ENCODE results near the gene RNF180. TPM values are rescaled to one million over a fixed set of nuclear protein-coding genes. Genes with fewer than 3 reads are reported as not detected.
"Not testable (repeated sequence)": the region's sequence is repeated elsewhere in the genome, so short reads cannot be mapped to it uniquely, and the experiment has no call there.

RNF180 gene
- total RNA-seq, 1 donor from 2014 or later: 11.2 TPM

- Mint-ChIP-seq H3K4me1 (ENCODE audit: low read depth) (no peaks in the 10 kb centered on the region), H3K27ac (no peak overlapping the region), H3K4me3 (ENCODE audit: low read depth) (no peak overlapping the region), H3K36me3 (ENCODE audit: insufficient read depth) (peaks cover 3% of the 10 kb centered on the region), H3K9me3 (ENCODE audit: low read depth) (peaks cover 14% of the 10 kb centered on the region), H3K27me3 (no peaks in the 10 kb centered on the region)
- no peak for DNase-seq (ENCODE audit: low spot score, unreplicated experiment)
- TF ChIP-seq CTCF (IDR thresholded peaks at IDR 0.05; ENCODE audit: unreplicated experiment): no peak
Measured at GRCh38 chr5:64260756-64261155, 95.1 kb downstream of the RNF180 start.

DNA sequence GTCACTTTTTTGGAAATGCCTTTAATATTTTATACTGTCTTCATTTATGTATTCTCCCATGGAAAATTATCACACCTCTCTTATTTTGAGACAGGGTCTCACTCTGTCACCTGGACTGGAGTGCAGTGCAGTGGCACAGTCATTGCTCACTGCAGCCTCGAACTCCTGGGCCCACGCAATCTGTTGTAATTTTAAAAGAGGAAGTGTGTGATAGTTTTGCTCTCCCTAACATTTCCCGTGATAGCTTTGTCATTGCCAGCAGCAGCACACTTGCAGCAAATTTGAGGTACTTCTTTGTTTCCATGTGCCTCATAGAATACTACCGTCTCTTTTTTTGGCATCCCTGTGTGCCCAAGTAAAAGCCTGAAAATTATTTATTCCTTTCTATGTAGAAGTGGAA lies 103.5 kb downstream of the RNF180 start:
- no peak for DNase-seq (ENCODE audit: low spot score, unreplicated experiment)
- peaks cover 6% of the 10 kb centered on the region for H3K4me1 Mint-ChIP-seq (ENCODE audit: low read depth)
- H3K27ac Mint-ChIP-seq: no peak overlapping the region
- H3K9me3 Mint-ChIP-seq (ENCODE audit: low read depth): peaks cover 11% of the 10 kb centered on the region
- no peak overlapping the region for H3K4me3 Mint-ChIP-seq (ENCODE audit: low read depth)
- H3K36me3 Mint-ChIP-seq (ENCODE audit: insufficient read depth): peaks cover 3% of the 10 kb centered on the region
- no peaks in the 10 kb centered on the region for H3K27me3 Mint-ChIP-seq
- no peak for TF ChIP-seq CTCF (IDR thresholded peaks at IDR 0.05; ENCODE audit: unreplicated experiment)

- H3K4me3 Mint-ChIP-seq (ENCODE audit: low read depth): no peak overlapping the region
- H3K27me3 Mint-ChIP-seq: no peaks in the 10 kb centered on the region
Measured at GRCh38 chr5:64273276-64273675, 107.6 kb downstream of the RNF180 start.

GRCh38 chr5:64285188-64286130 lies 119.8 kb downstream of the RNF180 start:
- no peak for DNase-seq (ENCODE audit: low spot score, unreplicated experiment)
- Mint-ChIP-seq H3K36me3 (ENCODE audit: insufficient read depth) (peaks cover 6% of the 10 kb centered on the region), H3K9me3 (ENCODE audit: low read depth) (peaks cover 29% of the 10 kb centered on the region), H3K4me3 (ENCODE audit: low read depth) (no peak overlapping the region), H3K27ac (no peak overlapping the region), H3K4me1 (ENCODE audit: low read depth) (no peaks in the 10 kb centered on the region), H3K27me3 (no peaks in the 10 kb centered on the region)
- no peak for TF ChIP-seq CTCF (IDR thresholded peaks at IDR 0.05; ENCODE audit: unreplicated experiment)

More at GRCh38 chr5:64273276-64273675, 107.6 kb downstream of the RNF180 start:
- H3K36me3 Mint-ChIP-seq (ENCODE audit: insufficient read depth): no peaks in the 10 kb centered on the region
- no peak for TF ChIP-seq CTCF (IDR thresholded peaks at IDR 0.05; ENCODE audit: unreplicated experiment)
- H3K27ac Mint-ChIP-seq: no peak overlapping the region
- H3K9me3 Mint-ChIP-seq (ENCODE audit: low read depth): no peaks in the 10 kb centered on the region
- no peak for DNase-seq (ENCODE audit: low spot score, unreplicated experiment)
- peaks cover 6% of the 10 kb centered on the region for H3K4me1 Mint-ChIP-seq (ENCODE audit: low read depth)

- no peak for DNase-seq (ENCODE audit: low spot score, unreplicated experiment)
- no peak for TF ChIP-seq CTCF (IDR thresholded peaks at IDR 0.05; ENCODE audit: unreplicated experiment)
- Mint-ChIP-seq H3K9me3 (ENCODE audit: low read depth) (peaks cover 24% of the 10 kb centered on the region), H3K27me3 (no peaks in the 10 kb centered on the region), H3K4me3 (ENCODE audit: low read depth) (no peak overlapping the region), H3K36me3 (ENCODE audit: insufficient read depth) (peaks cover 3% of the 10 kb centered on the region), H3K27ac (no peak overlapping the region), H3K4me1 (ENCODE audit: low read depth) (no peaks in the 10 kb centered on the region)
Measured at GRCh38 chr5:64286381-64286780, 120.7 kb downstream of the RNF180 start.

DNA sequence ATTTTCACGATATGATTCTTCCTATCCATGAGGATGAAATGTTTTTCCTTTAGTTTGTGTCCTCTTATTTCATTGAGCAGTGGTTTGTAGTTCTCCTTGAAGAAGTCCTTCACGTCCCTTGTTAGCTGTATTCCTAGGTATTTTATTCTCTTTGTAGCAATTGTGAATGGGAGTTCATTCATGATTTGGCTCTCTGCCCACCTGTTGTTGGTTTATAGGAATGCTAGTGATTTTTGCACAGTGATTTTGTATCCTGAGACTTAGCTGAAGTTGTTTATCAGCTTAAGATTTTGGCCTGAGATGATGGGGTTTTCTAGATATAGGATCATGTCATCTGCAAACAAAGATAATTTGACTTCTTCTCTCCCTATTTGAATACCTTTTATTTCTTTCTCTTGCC lies 122.9 kb downstream of the RNF180 start:
- peaks cover 16% of the 10 kb centered on the region for H3K9me3 Mint-ChIP-seq (ENCODE audit: low read depth)
- not testable (repeated sequence) for H3K27ac Mint-ChIP-seq; H3K4me3 Mint-ChIP-seq (ENCODE audit: low read depth); DNase-seq (ENCODE audit: low spot score, unreplicated experiment); H3K27me3 Mint-ChIP-seq; H3K36me3 Mint-ChIP-seq (ENCODE audit: insufficient read depth); H3K4me1 Mint-ChIP-seq (ENCODE audit: low read depth)

All from progenitor cell of endocrine pancreas (in vitro differentiated cells).